Neural progenitor cell (in vitro differentiated cells): ENCODE data around the gene BIRC5. TPM values are rescaled to one million over a fixed set of nuclear protein-coding genes. Genes with fewer than 3 reads are reported as not detected.

Source experiments
- DNase-seq: peaks from one replicate; pipeline ENCODE4 v3.0.0-alpha.2; 2016; ENCODE audit warnings: low spot score
- H2AFZ ChIP-seq: fragments of 200-600 bp; sonication (generic); replicated peaks from 2 replicates; pipeline ENCODE4 v1.6.1; 2016; ENCODE audit warnings: antibody characterized with exemption
- H3F3A ChIP-seq: fragments of 200-600 bp; sonication (generic); 2 replicates; pipeline ENCODE4 v1.6.1; 2016; ENCODE audit warnings: antibody characterized with exemption, low read depth
- H3K27ac ChIP-seq: fragments of 200-600 bp; sonication (generic); 2 replicates; pipeline ENCODE4 v1.5.1; 2016; ENCODE audit warnings: mild to moderate bottlenecking
- H3K27me3 ChIP-seq: fragments of 200-600 bp; sonication (generic); 2 replicates; pipeline ENCODE4 v1.6.1; 2016; ENCODE audit warnings: mild to moderate bottlenecking, moderate library complexity
- H3K36me3 ChIP-seq: fragments of 200-600 bp; sonication (generic); 2 replicates; pipeline ENCODE4 v1.5.1; 2016
- H3K4me1 ChIP-seq: fragments of 200-600 bp; sonication (generic); 2 replicates; pipeline ENCODE4 v1.6.1; 2016; ENCODE audit warnings: mixed run types
- H3K4me2 ChIP-seq: fragments of 200-600 bp; sonication (generic); 2 replicates; pipeline ENCODE4 v1.6.1; 2016
- H3K4me3 ChIP-seq: fragments of 200-600 bp; sonication (generic); 2 replicates; pipeline ENCODE4 v1.5.1; 2016
- H3K79me2 ChIP-seq: fragments of 200-600 bp; sonication (generic); 2 replicates; pipeline ENCODE4 v1.6.1; 2016; ENCODE audit warnings: low read depth
- H3K9ac ChIP-seq: fragments of 200-600 bp; sonication (generic); 2 replicates; pipeline ENCODE4 v1.6.1; 2016
- H3K9me3 ChIP-seq: fragments of 200-600 bp; sonication (generic); 2 replicates; pipeline ENCODE4 v1.5.1; 2016; ENCODE audit warnings: low read depth
- H4K20me1 ChIP-seq: fragments of 200-600 bp; sonication (generic); 2 replicates; pipeline ENCODE4 v1.6.1; 2016; ENCODE audit warnings: low read depth
- H3K27ac Mint-ChIP-seq: 3 replicates; pipeline ENCODE4 v1.8.0; 2021; ENCODE audit warnings: mixed read lengths
- H3K27me3 Mint-ChIP-seq: 2 replicates; pipeline ENCODE4 v1.8.0; 2022; ENCODE audit warnings: low read depth, mild to moderate bottlenecking, inconsistent platforms, moderate library complexity, mixed read lengths; ENCODE audit not compliant: insufficient read depth
- H3K36me3 Mint-ChIP-seq: 3 replicates; pipeline ENCODE4 v1.8.0; 2021; ENCODE audit warnings: mixed read lengths
- H3K4me1 Mint-ChIP-seq: 3 replicates; pipeline ENCODE4 v1.8.0; 2021; ENCODE audit warnings: mixed read lengths
- H3K4me3 Mint-ChIP-seq: 3 replicates; pipeline ENCODE4 v1.8.0; 2021; ENCODE audit warnings: mild to moderate bottlenecking, moderate library complexity, mixed read lengths
- H3K9me3 Mint-ChIP-seq: 3 replicates; pipeline ENCODE4 v1.8.0; 2020; ENCODE audit warnings: mixed read lengths
- CTCF ChIP-seq: fragments of 200-600 bp; sonication (generic); IDR thresholded peaks from 2 replicates; pipeline ENCODE4 v1.5.1; 2017; ENCODE audit warnings: antibody characterized with exemption, mild to moderate bottlenecking
- EZH2 ChIP-seq: fragments of 200-600 bp; sonication (generic); IDR thresholded peaks from 2 replicates; pipeline ENCODE4 v1.6.1; 2017; ENCODE audit warnings: antibody characterized with exemption, mild to moderate bottlenecking, moderate library complexity
- EZH2phosphoT487 ChIP-seq: fragments of 200-600 bp; sonication (generic); IDR thresholded peaks from 2 replicates; pipeline ENCODE4 v1.6.1; 2017; ENCODE audit warnings: antibody characterized with exemption
- total RNA-seq: library from RNA; depleted of rRNA; stranded (reverse); fragments of >200 nt; gene quantifications from 2 replicates; pipeline ENCODE4 v1.2.3, GENCODE V29; 2015; ENCODE audit warnings: low replicate concordance

The BIRC5 gene
- total RNA-seq, 1 donor from 2014 or later, result 144 TPM

- TF ChIP-seq CTCF (no peak), EZH2 (no peak), EZH2phosphoT487 (no peak)
- Histone ChIP-seq H3K79me2 (peaks cover 6% of the 10 kb centered on the region), H3K9ac (no peak overlapping the region), H3K27ac (no peak overlapping the region), H3K4me2 (peak overlapping the region; percentile 57), H2AFZ (no peak overlapping the region), H3K9me3 (peaks cover 6% of the 10 kb centered on the region), H3K36me3 (no peaks in the 10 kb centered on the region), H3K4me1 (peaks cover 5% of the 10 kb centered on the region), H3K27me3 (no peaks in the 10 kb centered on the region), H3K4me3 (no peak overlapping the region), H4K20me1 (no peaks in the 10 kb centered on the region), H3F3A (no peaks in the 10 kb centered on the region)
- Mint-ChIP-seq H3K4me1 (peaks cover 20% of the 10 kb centered on the region), H3K27ac (no peak overlapping the region), H3K27me3 (peaks cover 4% of the 10 kb centered on the region), H3K9me3 (peaks cover 6% of the 10 kb centered on the region), H3K36me3 (no peaks in the 10 kb centered on the region), H3K4me3 (no peak overlapping the region)
- DNase-seq, result no peak
Observed at GRCh38 chr17:78249818-78250806, 36.1 kb downstream of the BIRC5 start.

- H3K4me2 ChIP-seq, result peak overlapping the region; percentile 57
- Mint-ChIP-seq H3K9me3 (peaks cover 3% of the 10 kb centered on the region), H3K27me3 (peaks cover 4% of the 10 kb centered on the region), H3K4me1 (peaks cover 26% of the 10 kb centered on the region), H3K4me3 (peak overlapping the region; percentile 60), H3K36me3 (no peaks in the 10 kb centered on the region), H3K27ac (no peak overlapping the region)
- H3K4me1 ChIP-seq, result peaks cover 9% of the 10 kb centered on the region
- no peaks in the 10 kb centered on the region for H3F3A ChIP-seq
- no peaks in the 10 kb centered on the region for H3K9me3 ChIP-seq
- no peak overlapping the region for H3K27ac ChIP-seq
- no peak overlapping the region for H3K9ac ChIP-seq
- H3K79me2 ChIP-seq, result peaks cover 6% of the 10 kb centered on the region
- H3K36me3 ChIP-seq, result no peaks in the 10 kb centered on the region
- no peaks in the 10 kb centered on the region for H4K20me1 ChIP-seq
- peak; percentile 95 for DNase-seq
- no peak overlapping the region for H2AFZ ChIP-seq
- TF ChIP-seq EZH2, result no peak
- no peak for TF ChIP-seq EZH2phosphoT487
- peak; percentile 99 for TF ChIP-seq CTCF
- H3K27me3 ChIP-seq, result no peaks in the 10 kb centered on the region
- no peak overlapping the region for H3K4me3 ChIP-seq
Observed at GRCh38 chr17:78250891-78251772, 37.1 kb downstream of the BIRC5 start.

GRCh38 chr17:78251773-78252103 is 37.7 kb downstream of the BIRC5 start:
- H3K4me2 ChIP-seq, result no peak overlapping the region
- Mint-ChIP-seq H3K4me1 (peaks cover 32% of the 10 kb centered on the region), H3K4me3 (no peak overlapping the region)

More at GRCh38 chr17:78251773-78252103, 37.7 kb downstream of the BIRC5 start:
- H2AFZ ChIP-seq, result no peak overlapping the region
- Mint-ChIP-seq H3K27me3 (peaks cover 4% of the 10 kb centered on the region), H3K27ac (no peak overlapping the region), H3K9me3 (peaks cover 3% of the 10 kb centered on the region), H3K36me3 (no peaks in the 10 kb centered on the region)
- TF ChIP-seq EZH2 (no peak), CTCF (no peak), EZH2phosphoT487 (no peak)
- H3K4me3 ChIP-seq, result no peak overlapping the region
- no peaks in the 10 kb centered on the region for H4K20me1 ChIP-seq
- peaks cover 15% of the 10 kb centered on the region for H3K4me1 ChIP-seq
- H3K27me3 ChIP-seq, result no peaks in the 10 kb centered on the region
- H3K79me2 ChIP-seq, result peaks cover 6% of the 10 kb centered on the region
- no peaks in the 10 kb centered on the region for H3F3A ChIP-seq
- no peak overlapping the region for H3K27ac ChIP-seq
- DNase-seq, result no peak
- H3K9me3 ChIP-seq, result no peaks in the 10 kb centered on the region
- no peak overlapping the region for H3K9ac ChIP-seq
- H3K36me3 ChIP-seq, result no peaks in the 10 kb centered on the region
